KG1 (cell line): ENCODE measurements around the gene OGFOD3.

Experiments
- DNase-seq: peaks from one replicate; lab custom pipeline; 2025; lab: John Stamatoyannopoulos, UW

OGFOD3 gene

DNA sequence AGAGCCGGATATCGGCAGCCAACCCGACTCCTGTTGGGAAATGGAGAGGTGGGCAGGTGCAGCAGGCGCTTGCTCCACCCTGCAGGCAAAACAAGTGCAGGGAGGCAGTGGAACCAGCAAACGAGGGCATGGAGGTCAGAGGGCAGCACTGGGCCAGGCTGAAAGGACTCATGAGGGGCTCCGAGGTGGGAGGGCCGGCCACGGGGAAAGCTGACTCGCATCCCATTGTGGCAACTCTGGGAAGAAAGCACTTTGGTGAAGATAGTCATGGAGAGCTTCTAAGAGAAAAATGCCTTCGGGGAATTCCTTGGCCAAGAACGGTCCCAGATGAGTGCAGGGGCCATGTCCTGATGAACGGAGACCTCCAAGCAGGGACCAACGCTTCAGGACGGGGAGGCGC lies 27.7 kb upstream of the OGFOD3 start:
- DNase-seq = no peak

GRCh38 chr17:82445542-82445941 lies 27.2 kb upstream of the OGFOD3 start:
- DNase-seq = no peak

DNA sequence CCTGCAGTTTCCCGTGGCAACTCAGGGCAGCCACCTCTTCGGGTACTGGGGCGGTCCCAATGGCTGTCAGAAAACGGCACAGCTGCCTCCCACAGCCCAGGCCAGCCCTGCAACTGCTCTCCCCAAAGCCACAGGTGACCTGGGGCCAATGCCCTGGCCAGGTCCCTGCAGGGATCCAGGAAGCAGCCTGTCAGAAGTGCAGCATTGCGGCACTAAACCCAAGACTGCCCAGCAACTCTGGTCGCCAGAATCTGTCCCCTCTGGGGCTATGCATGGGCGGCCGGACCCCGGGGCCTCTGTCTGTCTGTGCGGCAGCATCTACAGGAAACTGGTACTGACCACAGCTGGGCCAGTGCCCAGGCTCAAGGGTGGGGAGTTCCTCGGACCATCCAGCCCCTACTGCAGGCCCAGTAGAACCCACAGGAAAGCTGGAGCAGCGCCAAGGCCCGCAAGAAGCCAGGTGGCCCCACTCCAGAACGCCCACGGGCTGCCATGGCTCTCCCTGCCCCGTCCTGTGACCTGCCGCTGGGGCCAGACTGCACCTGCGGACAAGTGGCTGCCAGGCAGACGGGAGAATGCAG lies 26.6 kb upstream of the OGFOD3 start:
- DNase-seq = no peak

DNA sequence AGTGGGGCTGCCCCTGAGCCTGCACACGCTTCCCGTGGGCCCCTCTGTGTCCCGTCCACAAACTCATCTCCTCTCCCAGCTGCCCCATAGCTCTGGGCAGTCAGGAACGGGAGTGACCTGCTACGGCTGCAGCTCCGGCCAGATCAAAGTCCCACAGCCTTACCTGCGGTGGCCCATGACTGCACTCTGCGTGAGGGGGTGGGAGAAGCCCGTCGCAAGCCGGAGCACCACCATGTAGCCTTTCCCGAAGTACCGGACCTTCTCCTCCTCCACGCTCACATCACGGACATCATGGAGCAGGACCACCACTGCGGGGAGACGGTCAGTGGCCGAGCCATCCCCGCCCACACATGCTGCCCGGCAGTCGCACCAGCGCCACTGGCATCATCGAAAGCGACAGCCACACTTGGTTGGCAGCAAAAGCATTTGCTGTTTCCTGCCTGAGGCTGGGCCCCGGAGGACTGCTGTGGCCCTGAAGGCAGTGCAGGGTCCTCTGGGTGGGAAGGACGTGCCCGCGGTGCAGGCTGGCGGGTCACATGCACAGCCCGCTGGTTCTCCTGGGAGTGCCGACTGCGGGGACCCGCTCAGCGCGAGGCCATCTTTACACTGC lies 26.0 kb upstream of the OGFOD3 start:
- no peak for DNase-seq

DNA sequence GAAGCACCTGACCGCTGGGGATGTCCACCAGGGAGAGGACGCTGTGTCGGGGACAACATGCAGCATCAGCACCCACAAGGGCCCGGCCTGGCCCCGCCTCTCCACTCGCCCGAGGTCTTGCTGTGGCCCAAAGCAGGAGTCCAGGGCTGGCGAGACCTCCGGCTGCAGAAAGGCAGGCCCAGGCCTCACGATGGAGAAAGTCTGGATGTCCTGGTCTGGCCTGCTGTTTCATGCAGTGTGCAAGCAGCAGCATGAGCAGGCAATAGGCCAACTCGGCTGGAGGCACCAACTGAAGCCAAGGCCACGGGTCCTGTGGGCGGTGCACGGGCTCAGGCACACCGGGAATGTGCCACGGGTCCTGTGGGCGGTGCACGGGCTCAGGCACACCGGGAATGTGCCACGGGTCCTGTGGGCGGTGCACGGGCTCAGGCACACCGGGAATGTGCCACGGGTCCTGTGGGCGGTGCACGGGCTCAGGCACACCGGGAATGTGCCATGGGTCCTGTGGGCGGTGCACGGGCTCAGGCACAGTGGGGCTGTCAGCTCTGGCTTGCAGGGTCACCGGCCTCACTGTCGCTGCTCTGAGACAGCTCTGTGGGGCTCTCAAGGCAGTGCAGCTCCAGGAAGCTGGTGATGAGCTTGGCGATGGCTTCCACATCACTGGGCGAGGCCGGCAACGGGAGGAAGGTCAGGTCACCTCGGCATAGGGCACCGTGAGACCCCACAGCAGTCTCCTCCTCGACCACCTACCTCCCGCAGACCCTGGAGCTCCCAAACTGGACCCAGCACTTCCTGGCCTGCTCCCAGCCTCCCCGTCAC lies 25.3 kb upstream of the OGFOD3 start:
- DNase-seq = no peak

DNA sequence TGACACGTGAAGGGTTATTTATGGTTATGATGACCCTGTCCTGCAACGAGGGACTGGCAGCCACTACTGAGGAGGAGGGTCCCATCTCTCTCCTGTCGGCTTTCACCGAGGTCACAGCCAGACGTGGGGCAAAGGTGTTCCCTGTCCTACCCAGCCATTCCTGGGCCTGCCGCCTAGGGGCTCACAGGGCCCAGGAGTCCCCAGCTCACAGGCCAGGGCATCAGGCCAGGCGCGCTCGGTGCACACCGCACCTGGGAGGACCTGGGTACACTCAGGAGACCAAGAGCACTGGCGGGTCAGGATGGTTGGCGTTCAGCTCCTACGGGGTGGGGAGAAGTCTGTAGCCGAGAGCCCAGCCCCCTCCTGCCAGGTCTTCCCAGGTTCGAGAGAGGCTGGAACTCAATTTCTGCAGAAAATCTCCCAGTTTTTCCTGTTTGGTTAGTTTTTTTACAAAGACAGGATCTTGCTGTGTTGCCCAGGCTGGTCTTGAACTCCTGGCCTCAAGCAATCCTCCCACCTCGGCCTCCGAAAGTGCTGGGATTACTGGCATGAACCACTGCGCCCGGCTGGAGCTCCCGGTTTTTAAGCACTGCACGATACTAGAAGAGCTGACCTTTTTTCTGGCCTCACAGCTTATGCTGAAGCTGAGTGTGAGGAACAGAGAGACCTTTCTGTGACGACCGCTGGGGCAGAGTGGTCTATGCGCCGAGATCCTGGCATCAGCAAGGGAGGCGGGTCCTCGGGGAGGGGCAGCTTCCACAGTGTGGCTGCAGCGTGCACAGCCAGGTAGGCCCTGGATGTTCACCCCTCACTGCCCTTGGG lies 24.5 kb upstream of the OGFOD3 start:
- no peak for DNase-seq

DNA sequence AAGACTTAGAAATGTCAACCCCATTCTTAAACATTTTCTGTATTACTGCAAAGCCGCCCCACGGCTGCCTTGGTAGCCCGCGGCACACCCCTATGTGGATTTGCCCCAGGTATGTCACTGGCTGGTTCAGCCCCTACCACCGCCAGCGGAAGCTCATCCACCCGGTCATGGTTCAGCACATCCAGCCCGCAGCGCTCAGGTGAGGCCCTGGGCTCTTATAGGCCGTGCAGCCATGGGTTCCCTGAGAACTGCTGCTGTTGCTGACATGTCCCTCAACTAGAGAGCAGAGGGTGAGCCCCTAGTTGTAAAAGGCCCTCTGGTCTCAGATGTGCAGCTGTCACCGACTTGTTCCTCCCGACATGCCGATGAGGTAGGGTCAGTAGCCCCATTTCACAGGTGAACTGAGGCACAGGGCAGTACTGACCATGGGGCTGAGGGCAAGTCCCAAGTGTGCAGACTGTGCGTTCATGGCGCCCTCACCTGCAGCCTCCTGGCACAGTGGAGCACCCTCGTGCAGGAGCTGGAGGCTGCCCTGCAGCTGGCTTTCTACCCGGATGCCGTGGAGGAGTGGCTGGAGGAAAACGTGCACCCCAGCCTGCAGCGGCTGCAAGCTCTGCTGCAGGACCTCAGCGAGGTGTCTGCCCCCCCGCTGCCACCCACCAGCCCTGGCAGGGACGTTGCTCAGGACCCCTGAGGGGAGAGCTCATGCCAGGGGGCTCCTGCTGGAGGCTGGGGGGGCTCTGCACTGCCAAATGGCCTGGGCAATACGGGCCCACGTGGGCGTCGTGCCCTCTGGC lies 23.5 kb upstream of the OGFOD3 start:
- no peak for DNase-seq

- no peak for DNase-seq
Measured at GRCh38 chr17:82440991-82441627, 22.7 kb upstream of the OGFOD3 start.

GRCh38 chr17:82440469-82440981 lies 22.1 kb upstream of the OGFOD3 start:
- DNase-seq = no peak

GRCh38 chr17:82439829-82440365 lies 21.5 kb upstream of the OGFOD3 start:
- DNase-seq = no peak

- no peak for DNase-seq
Measured at GRCh38 chr17:82439194-82439828, 20.9 kb upstream of the OGFOD3 start.

- DNase-seq = no peak
Measured at GRCh38 chr17:82438401-82439193, 20.2 kb upstream of the OGFOD3 start.

DNA sequence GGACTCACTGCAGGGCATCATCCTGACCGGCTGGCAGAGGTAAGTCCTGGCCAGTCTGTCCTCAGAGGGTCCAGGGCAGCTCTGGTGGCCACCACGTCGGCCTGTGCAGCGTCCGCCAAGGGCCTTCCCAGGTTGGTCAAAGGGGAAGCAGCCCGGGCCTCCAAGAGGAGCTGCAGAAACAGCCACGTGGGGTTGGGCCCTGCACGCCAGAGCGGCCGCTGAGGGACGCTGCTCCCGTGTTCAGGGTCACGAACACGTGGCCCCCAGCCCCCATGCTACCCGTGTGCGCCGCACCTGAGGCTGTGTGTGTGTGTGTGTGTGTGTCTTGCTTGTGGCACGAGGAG lies 18.9 kb upstream of the OGFOD3 start:
- DNase-seq = no peak

- DNase-seq = no peak
Measured at GRCh38 chr17:82436601-82437324, 18.4 kb upstream of the OGFOD3 start.

DNA sequence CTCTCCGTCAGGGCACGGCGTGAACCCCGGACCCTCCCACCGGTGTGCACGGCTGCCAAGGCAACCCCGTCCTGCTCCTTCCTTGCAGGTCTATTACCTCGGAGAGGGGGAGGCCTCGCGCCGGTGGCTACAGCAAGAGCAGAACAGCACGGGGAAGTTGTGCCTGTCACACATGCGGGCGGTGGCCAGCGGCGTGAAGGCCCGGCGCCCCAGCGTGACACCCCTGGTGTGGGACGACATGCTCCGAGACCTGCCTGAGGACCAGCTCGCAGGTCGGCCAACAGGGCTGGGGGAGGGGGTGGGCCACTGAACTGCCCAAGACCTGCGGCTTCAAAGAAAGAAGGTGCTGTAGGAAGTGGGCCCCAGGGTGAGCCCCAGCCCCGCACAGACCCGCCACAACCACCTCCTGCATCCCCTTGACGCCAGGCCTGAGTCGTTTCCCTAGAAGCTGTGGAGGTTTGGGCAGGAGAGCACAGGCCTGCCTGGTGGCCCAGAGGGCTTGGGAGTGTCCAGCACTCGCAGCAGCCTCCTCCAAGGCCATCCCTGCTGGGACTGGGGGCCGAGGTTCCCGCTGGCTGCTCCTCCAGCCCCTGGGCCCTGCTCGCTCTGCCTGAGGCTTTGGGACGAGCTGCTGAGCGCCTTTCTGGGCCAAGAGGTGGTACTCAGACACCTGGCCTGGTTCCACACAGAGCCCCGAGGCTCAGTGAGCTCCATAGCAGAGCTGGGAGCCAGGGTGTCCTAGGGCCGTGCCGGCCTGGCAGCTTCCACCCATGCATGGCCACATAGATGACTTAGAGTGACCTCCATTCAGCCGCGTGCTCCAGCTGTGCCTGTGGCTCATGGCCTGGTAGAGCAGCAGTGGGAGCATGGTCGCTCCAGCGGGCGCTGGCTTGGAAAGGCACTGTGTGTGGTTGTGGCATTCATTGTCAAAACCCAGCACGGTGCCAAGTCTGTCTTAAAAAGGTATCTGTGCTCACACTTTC lies 17.5 kb upstream of the OGFOD3 start:
- no peak for DNase-seq

DNA sequence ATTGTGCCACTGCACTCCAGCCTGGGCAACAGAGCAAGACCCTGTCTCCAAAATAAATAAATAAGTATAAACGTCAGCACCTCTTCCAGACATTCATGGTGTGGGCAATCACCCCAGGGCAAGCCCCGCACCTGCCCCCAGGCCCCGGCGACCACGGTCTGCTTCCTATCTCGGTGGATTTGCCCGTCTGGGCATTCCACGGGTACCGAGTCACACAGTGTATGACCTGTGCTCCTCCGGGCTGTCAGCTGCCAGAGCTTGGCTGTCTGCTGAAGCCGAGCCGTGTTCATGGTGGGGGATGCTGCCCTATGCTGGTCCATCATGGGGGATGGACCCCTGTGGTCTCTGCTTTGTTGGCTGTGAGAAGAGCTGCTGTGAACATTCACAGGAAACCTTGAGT lies 16.7 kb upstream of the OGFOD3 start:
- DNase-seq = no peak

DNA sequence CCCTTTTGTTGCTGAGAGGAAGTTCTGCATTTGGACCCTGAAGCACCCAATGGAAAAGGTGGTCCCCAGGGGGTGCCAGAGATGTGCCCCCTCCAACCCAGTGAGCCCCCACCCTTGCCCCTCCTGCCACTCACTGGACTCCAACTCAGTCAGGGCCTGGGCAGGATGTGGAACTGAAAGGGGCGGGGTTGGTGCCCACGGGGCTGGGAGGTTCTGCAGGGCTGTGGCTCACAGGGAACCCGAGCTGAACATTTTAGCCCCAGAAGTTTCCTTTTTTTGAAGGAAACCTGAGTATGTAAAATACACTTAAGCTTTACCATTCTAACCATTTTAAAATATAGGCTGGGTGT lies 15.8 kb upstream of the OGFOD3 start:
- DNase-seq = no peak
